ENCODE data around the gene ZC3H4.

Gene ZC3H4

DNA sequence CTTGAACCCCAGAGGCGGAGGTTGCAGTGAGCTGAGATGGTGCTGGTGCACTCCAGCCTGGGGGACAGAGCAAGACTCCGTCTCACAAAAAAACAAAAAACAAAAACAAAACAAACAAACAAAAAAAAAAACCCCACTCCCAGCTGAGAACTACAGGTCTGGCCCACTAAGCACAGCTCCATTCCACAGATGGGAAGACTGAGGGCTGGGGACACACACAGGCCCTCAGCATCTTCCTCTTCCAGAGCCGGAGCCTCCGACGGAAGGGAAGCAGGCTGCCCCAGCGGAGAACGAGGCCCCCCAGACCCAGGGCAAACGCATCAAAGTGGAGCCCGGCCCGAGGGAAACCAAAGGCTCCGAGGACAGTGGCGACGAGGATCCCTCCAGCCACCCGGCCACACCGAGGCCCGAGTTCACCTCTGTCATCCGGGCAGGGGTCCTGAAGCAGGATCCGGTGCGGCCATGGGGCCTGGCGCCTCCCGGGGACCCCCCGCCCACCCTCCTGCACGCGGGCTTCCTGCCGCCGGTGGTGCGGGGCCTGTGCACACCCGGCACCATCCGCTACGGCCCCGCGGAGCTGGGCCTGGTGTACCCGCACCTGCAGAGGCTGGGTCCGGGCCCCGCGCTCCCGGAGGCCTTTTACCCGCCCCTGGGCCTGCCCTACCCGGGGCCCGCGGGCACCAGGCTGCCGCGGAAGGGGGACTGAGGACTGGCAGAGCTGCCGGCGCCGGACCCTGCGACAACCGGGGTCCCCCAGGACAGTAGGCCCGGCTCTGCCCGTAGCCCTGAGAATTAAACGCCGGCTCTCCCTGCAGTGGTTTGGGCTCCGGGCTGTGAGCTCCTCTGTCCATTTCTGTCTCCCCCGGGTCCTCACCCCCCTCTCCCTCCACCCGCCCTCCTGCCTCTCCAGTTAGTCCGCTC lies 68.4 kb downstream of the ZC3H4 start:
- no peak for FAIRE-seq

DNA sequence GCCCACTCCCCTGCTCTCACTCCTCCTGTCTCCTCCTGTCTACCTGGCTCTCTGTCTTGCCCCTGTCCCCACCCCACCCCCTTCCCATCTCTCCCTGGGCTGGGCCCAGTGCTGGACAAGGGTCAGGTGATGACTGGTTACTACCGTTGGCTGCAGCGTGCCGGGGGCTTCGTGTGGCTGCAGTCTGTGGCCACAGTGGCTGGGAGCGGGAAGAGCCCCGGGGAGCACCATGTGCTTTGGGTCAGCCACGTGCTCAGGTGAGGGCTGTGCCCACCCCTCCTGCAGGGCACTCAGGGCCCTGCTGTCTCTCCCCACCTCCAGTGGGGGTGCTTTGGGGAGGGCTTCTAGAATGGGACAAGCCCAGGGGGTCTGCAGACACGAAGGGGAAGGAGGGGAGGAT lies 72.7 kb downstream of the ZC3H4 start:
- FAIRE-seq = no peak

DNA sequence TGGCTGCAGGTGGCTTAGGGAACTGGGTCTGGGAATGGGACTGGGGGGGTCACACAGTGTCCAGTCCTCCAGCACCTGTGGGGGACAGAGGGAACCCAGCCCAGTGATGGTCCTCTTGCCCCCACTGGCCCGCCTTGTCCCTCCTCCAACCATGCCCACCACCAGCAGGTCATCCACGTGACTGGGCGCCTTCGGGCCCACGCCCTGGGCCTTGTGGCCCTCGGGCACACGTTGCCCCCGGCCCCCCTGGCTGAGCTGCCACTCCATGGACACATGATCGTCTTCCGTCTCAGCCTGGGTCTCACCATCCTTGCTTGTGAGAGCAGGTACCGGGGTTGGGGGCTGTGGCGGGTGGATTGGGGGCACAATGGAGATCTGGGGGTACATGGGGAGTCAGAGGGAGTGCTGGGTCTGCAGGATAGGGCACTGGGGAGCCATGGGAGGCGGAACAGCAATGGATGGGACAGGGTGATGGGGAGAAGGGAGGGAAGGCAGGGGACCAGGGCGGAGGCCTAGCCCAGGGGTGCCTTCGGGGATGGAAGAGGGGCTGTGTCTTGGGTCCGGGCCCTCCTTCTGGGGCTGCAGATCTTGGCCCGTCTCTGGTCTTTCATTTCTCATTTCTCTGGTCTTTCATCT lies 74.2 kb downstream of the ZC3H4 start:
- no peak for FAIRE-seq

- FAIRE-seq = no peak
Measured at GRCh38 chr19:47037766-47038165, 75.8 kb downstream of the ZC3H4 start.

DNA sequence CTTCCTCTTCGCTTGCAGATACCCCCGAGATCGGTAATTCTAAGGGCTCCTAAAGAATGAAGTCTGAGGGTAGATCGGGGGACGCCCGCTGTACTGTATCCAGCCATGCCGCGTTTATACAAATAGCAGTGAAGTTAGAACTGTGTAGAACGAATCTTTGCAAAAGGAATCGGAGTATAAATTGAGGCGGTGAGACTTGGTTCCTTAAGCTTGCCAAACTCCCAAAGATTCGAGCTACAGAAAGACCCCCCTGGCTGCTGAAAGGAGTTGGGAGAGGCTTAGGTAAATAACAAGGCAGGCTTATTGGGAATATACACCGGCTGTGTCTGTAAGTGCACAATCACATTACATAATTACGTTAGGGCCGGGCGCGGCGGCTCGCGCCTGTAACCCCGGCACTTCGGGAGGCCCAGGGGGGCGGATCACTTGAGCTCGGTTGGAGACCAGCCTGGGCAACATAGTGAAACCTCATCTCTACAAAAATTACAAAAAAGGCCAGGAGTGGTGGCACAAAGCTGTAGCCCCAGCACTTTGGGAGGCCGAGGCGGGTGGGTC lies 77.4 kb downstream of the ZC3H4 start:
- FAIRE-seq = no peak

- no peak for FAIRE-seq
Measured at GRCh38 chr19:47035127-47036096, 78.2 kb downstream of the ZC3H4 start.

GRCh38 chr19:47032171-47032811 lies 81.3 kb downstream of the ZC3H4 start:
- no peak for FAIRE-seq

- no peak for FAIRE-seq
Measured at GRCh38 chr19:47028195-47028601, 85.4 kb downstream of the ZC3H4 start.

DNA sequence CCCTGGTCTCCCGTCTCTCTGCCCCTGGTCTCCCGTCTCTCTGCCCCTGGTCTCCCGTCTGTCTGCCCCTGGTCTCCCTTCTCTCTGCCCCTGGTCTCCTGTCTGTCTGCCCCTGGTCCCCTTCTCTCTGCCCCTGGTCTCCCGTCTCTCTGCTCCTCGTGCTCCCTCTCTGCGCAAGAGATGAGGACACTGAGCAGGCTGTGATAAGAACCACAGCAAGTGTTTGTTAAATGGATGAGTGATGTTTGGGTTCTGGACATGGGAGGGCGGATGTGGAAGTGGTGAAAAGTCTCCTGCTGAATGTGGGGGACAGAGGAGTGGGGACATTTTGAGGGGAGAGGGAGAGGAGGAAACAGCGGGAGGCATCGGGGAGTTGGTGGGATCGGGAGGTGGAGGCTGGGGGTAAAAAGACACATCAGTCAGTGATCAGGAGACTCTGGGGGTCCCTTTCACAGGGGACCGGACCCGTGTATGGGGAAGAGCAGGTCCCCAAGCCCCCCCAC lies 85.9 kb downstream of the ZC3H4 start:
- FAIRE-seq = no peak

DNA sequence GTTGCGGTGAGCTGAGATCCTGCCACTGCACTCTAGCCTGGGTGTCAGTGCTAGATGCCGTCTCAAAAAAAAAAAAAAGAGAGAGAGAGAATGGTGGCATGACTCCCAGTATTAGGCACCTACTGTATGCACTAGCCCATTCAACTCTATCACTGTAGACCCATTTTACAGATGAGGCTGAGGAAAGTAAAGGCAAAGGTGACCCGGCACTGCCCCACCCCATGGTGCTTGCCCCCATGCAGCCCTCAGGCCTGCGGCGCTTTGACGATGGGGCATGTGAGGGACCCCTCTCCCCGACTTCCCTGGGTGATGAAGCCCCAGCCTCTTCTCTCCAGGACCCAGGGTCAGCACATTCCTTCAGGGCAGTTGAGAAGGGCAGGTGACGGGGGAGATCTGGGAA lies 86.7 kb downstream of the ZC3H4 start:
- FAIRE-seq = no peak

DNA sequence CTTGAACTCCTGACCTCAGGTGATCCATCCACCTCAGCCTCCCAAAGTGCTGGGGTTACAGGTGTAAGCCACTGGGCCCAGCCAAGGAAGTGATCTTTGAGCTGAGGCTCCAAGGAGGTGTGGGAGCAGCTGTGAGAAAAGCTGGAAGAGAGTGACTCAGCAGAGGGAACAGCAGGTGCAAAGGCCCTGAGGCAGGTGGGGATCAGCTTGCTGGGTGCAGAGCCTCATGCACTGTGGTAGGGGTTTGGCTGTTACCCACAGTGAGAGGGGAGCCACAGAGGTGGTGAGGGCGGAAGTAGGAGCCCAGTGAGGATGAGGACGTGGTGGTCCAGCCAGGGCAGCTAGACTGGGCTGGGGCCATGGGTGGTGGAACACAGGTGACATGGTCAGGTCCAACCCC lies 87.4 kb downstream of the ZC3H4 start:
- no peak for FAIRE-seq

DNA sequence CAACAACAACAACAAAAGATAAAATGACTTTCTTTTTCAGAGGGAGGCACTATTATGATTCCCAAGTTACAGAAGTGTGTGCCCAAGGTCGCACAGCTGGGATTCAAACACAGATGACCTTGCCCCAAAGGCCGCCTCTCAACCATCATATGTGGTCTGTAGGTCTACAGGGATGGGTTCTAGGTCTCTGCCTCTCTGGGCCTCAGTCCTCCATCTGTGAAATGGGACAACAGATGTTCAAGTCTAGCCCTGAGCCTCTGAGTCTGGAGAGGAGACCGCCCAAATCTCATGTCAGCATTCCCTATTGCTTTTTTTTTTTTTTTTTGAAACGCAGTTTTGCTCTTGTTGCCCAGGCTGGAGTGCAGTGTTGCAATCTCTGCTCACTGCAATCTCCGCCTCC lies 89.1 kb downstream of the ZC3H4 start:
- FAIRE-seq = no peak

- no peak for FAIRE-seq
Measured at GRCh38 chr19:47023448-47023794, 90.2 kb downstream of the ZC3H4 start.

DNA sequence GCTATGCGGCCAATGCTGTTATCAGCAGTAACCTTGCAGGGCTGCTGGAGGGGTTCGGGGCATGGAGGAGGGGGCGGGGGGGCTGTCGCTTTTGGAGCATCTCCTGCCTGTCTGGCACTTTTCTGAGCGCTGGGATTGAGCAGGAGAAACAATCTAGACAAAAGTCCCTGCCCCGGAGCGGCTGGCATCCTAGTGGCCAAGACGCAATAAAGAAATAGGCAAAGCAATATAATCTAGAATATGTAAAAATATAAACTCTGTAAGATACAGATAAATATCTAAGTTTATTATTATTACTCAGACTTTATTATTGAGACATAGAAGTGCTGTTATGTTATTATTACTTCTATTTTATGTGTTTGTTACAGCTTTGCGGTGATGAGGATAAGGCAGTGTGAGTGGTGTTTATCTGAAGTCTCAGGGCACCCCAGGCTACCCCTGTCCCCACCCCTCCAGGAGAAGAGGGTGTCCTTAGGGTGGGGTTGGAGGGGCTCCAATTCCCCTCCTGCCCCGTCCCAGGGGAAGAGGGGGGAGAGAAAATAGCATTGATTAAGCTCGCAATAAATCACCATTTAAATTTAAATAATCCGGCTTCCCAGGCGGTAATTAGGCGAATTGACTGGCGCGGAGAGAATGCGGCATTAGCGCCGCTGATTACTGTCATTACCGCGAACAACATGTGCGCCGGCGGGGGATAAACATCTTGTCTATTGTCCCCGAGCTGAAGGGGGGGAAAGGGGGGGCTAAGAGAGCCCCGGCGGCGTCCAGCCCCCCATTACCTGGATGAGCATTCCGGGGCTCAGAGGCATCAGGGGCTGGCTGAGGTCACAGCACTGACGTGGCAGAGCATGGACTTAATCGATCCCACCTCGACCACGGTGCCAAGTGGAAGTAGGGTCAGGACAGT lies 90.8 kb downstream of the ZC3H4 start:
- FAIRE-seq = no peak

- no peak for FAIRE-seq
Measured at GRCh38 chr19:47022140-47022536, 91.4 kb downstream of the ZC3H4 start.

- no peak for FAIRE-seq
Measured at GRCh38 chr19:47021536-47022139, 91.9 kb downstream of the ZC3H4 start.

DNA sequence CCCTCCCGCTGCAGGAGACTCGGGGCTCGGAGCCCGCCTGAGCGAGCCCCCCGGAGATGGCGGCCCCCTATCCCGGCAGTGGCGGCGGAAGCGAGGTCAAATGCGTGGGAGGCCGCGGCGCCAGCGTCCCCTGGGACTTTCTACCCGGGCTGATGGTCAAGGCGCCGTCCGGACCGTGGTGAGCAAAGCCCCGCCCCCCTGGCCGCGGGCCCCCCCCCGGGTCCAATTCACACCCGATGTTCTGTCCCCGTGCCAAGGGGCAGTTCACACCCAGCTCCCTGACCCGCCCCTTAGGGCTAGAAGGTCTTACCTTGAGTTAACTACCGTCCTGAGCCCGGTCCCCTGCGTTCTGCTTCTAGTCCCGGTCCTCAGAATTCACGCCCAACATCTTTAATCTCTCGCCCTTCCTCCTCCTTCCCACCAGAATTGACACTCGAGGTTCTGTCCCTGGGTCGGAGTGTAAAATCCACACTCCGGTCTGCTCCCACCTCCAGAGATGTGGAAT lies 92.5 kb downstream of the ZC3H4 start:
- FAIRE-seq = no peak

DNA sequence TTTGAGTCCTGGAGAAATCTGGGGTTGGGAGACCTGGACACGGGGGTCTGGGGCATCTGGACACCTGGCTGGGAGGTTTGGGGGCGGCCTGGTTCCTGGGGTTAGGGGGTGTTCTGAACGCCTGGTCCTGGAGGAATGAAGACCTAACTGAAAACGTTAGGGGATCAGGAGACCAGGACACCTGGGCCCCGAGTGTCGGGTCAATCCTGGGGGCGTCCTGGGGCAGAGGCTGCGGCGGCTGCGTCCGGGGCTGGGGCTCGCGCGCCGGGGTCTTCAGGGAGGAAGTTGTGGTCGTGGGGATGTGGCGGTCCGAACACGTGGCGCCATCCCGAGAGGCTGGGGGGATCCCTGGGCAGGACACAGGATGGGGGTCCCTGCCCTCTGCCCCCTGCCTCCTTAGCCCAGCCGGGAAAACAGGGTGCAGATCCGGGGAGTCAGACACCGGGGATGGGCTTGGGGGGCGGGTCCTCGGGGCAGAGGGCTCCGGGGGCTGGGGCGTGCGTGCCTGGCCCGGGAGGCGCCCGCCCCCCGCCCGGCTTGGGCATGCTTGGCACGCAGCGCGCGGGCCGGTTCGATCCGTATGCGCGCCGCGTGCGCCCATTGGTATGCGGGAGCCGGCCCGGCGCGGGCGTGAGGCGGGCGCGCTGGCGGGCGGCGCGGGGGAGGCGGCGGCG lies 93.3 kb downstream of the ZC3H4 start:
- no peak for FAIRE-seq

DNA sequence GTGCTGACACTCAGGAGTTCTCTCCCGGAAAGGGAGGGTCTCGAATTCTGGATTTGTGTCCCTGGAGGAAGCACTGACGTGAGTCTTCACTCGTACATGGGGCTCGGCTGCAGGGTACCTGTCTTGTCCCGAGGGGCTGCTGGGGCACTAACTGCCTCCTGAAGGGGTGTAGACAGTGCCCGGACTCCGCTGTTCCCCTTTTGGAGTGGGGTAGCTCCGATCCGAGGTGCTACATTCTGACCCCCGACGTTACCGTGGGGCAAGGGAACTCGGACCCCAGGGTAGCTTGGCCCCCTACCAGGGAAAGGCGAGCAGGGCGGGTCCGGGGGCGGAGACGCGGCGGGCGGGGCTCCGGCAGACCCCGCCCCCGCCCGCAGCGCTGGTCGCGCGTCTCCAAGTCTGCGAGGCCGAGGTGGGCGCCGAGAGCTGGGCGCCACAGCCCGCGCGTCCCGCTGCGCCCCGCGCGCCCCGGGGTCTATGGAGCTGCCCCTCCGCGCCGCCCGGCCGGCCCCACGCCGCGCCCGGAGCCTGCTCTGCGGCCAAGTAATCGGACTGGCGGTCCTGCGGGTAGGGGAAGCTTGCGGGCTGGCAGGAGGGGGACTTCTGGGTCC lies 94.0 kb downstream of the ZC3H4 start, which contains the start of gene NPAS1:
TSS of gene NPAS1 (plus strand) at position 407 of the 611 bp plus-strand sequence. CDS start 1,211 bp downstream, outside the sequence.
- FAIRE-seq = no peak
